IMR-90 (cell line): ENCODE measurements around the gene GTF3C6. TPM values are rescaled to one million over a fixed set of nuclear protein-coding genes. Genes with fewer than 3 reads are reported as not detected.
A peak's percentile ranks its signal among the peaks of the same experiment; 100 is the strongest.
"Not testable (repeated sequence)": the region's sequence is repeated elsewhere in the genome, so short reads cannot be mapped to it uniquely, and the experiment has no call there.

Source experiments
- ATAC-seq: fragments of 200-7000 bp; cut with Tn5 transposase; 2 replicates; pipeline ENCODE4 v1.9.1; 2020; ENCODE audit warnings: low read depth, mild to moderate bottlenecking, moderate library complexity
- BruUV-seq: library from RNA; stranded (reverse); fragments of 400-500 nt; replicated peaks from 2 replicates; lab custom pipeline; 2021; lab: Mats Ljungman, UMichigan
- CTCF ChIA-PET: fragments of 300-600 bp; formaldehyde crosslinking; extraction: SDS; loops from one replicate; lab custom pipeline; 2021; ENCODE audit warnings: antibody characterized with exemption; lab: Yijun Ruan, JAX
- POLR2A ChIA-PET: fragments of 300-600 bp; sonication (Branson Sonifier 250); formaldehyde crosslinking; loops from one replicate; lab custom pipeline; 2022; ENCODE audit warnings: antibody characterized with exemption; ENCODE audit not compliant: unreplicated experiment; lab: Charles Lee
- DNase-seq: peaks from one replicate; pipeline ENCODE4 v3.0.0; 2013
- H2AFZ ChIP-seq: replicated peaks from 2 replicates; pipeline ENCODE3; 2013; ENCODE audit warnings: low read length, mild to moderate bottlenecking; ENCODE audit not compliant: poor library complexity
- H2AK5ac ChIP-seq: 2 replicates; pipeline ENCODE4 v1.6.1; 2013; ENCODE audit warnings: low read depth, low read length, inconsistent platforms
- H2AK9ac ChIP-seq: replicated peaks from 2 replicates; pipeline ENCODE3; 2013; ENCODE audit warnings: mild to moderate bottlenecking, low read depth, low read length, moderate library complexity; ENCODE audit not compliant: poor library complexity
- H2BK120ac ChIP-seq: 2 replicates; pipeline ENCODE4 v1.6.1; 2013; ENCODE audit warnings: low read depth, low read length, inconsistent platforms
- H2BK15ac ChIP-seq: 3 replicates; pipeline ENCODE4 v1.6.1; 2013; ENCODE audit warnings: low read depth, low read length, inconsistent platforms
- H2BK20ac ChIP-seq: 2 replicates; pipeline ENCODE4 v1.6.1; 2013; ENCODE audit warnings: low read depth, mild to moderate bottlenecking, inconsistent platforms, low read length, moderate library complexity
- H2BK5ac ChIP-seq: 2 replicates; pipeline ENCODE4 v1.6.1; 2013; ENCODE audit warnings: mild to moderate bottlenecking, low read depth, low read length, inconsistent platforms; ENCODE audit not compliant: poor library complexity, severe bottlenecking
- H3K14ac ChIP-seq: replicated peaks from 2 replicates; pipeline ENCODE4 v1.6.1; 2013; ENCODE audit warnings: low read depth, low read length, inconsistent platforms
- H3K18ac ChIP-seq: 2 replicates; pipeline ENCODE4 v1.6.1; 2013; ENCODE audit warnings: low read depth, low read length, control low read depth
- H3K23ac ChIP-seq: 2 replicates; pipeline ENCODE4 v1.6.1; 2013; ENCODE audit warnings: low read depth, low read length, inconsistent platforms
- H3K27ac ChIP-seq: 2 replicates; pipeline ENCODE4 v1.5.1; 2013; ENCODE audit warnings: mild to moderate bottlenecking, control low read depth, low read length; ENCODE audit not compliant: insufficient read depth
- H3K27me3 ChIP-seq: 2 replicates; pipeline ENCODE4 v1.6.1; 2013; ENCODE audit warnings: low read length; ENCODE audit not compliant: control insufficient read depth, insufficient read depth
- H3K36me3 ChIP-seq: 2 replicates; pipeline ENCODE4 v1.6.1; 2013; ENCODE audit warnings: low read length, mixed read lengths; ENCODE audit not compliant: control insufficient read depth, insufficient read depth
- H3K4ac ChIP-seq: 2 replicates; pipeline ENCODE4 v1.6.1; 2013; ENCODE audit warnings: low read depth, low read length, inconsistent platforms
- H3K4me1 ChIP-seq: 2 replicates; pipeline ENCODE4 v1.6.1; 2013; ENCODE audit warnings: low read length, mixed read lengths; ENCODE audit not compliant: control insufficient read depth, insufficient read depth
- H3K4me2 ChIP-seq: 2 replicates; pipeline ENCODE4 v1.6.1; 2013; ENCODE audit warnings: low read depth, mild to moderate bottlenecking, control low read depth, low read length, moderate library complexity
- H3K4me3 ChIP-seq: 2 replicates; pipeline ENCODE4 v1.5.1; 2013; ENCODE audit warnings: low read depth, mild to moderate bottlenecking, control low read depth, low read length, moderate library complexity; ENCODE audit not compliant: insufficient read depth
- H3K56ac ChIP-seq: 2 replicates; pipeline ENCODE4 v1.6.1; 2013; ENCODE audit warnings: low read length, inconsistent platforms; ENCODE audit not compliant: insufficient read depth; ENCODE audit errors: extremely low read depth
- H3K79me1 ChIP-seq, 2 experiments: 2 replicates each; pipeline ENCODE4 v1.6.1; 2013; ENCODE audit warnings: low read length in 2 of 2, inconsistent platforms in 1 of 2, low read depth in 1 of 2
- H3K9ac ChIP-seq: 2 replicates; pipeline ENCODE4 v1.6.1; 2013; ENCODE audit warnings: low read depth, low read length, control low read depth
- H3K9me1 ChIP-seq: 2 replicates; pipeline ENCODE4 v1.6.1; 2013; ENCODE audit warnings: low read length, inconsistent platforms; ENCODE audit not compliant: insufficient read depth
- H3K9me3 ChIP-seq: 2 replicates; pipeline ENCODE4 v1.6.1; 2013; ENCODE audit warnings: low read length; ENCODE audit not compliant: control insufficient read depth, insufficient read depth
- H4K20me1 ChIP-seq: 2 replicates; pipeline ENCODE4 v1.6.1; 2013; ENCODE audit warnings: low read length, inconsistent platforms; ENCODE audit not compliant: insufficient read depth
- H4K5ac ChIP-seq: 2 replicates; pipeline ENCODE4 v1.6.1; 2013; ENCODE audit warnings: mild to moderate bottlenecking, low read depth, low read length, control low read depth
- H4K8ac ChIP-seq, 2 experiments: 2 replicates each; pipeline ENCODE4 v1.6.1; 2013; ENCODE audit warnings: low read depth in 2 of 2, low read length in 2 of 2, control low read depth in 1 of 2, inconsistent platforms in 1 of 2
- H4K91ac ChIP-seq: 2 replicates; pipeline ENCODE4 v1.6.1; 2013; ENCODE audit warnings: low read depth, low read length, inconsistent platforms; ENCODE audit not compliant: insufficient read depth
- SMC3 ChIP-seq: fragments of 150-350 bp; IDR thresholded peaks from 2 replicates; pipeline ENCODE4 v1.6.1; 2016; ENCODE audit warnings: low read depth, mild to moderate bottlenecking, antibody characterized with exemption, low read length, moderate library complexity
- WGBS, 2 experiments: methylation state at CpG; one replicate each; pipeline versions ENCODE4 v1.1.5 to v1.1.7; 2013; ENCODE audit warnings: missing lambda C conversion rate in 2 of 2; ENCODE audit not compliant: insufficient read length in 1 of 2; ENCODE audit errors: extremely low coverage in 2 of 2; 5-methylcytosine and 5-hydroxymethylcytosine counted together
- dilution Hi-C: fragments of 300-500 bp; cut with HindIII; formaldehyde crosslinking; loops from one replicate; pipeline ENCODE4 v1.14.3; 2018; ENCODE audit warnings: low sequenced_read_pairs; ENCODE audit not compliant: unreplicated experiment
- in situ Hi-C: fragments of 300-500 bp; cut with MboI; formaldehyde crosslinking; loops from 3 replicates; pipeline ENCODE4 v1.14.3; 2019; ENCODE audit warnings: low sequenced_read_pairs, inconsistent platforms, mixed read lengths
- intact Hi-C: fragments of 100-400 bp; cut with micrococcal nuclease; formaldehyde crosslinking; loops from 2 replicates; pipeline ENCODE4 v1.10.0; 2022
- polyA plus RNA-seq, 3 experiments: library from polyadenylated mRNA; depleted of rRNA; stranded (reverse); fragments of >200 nt; gene quantifications; 2 replicates each; pipeline ENCODE4 v1.2.3, GENCODE V29; 2012; ENCODE audit warnings: low replicate concordance in 1 of 3
- total RNA-seq: library from RNA; depleted of rRNA; stranded (reverse); fragments of >200 nt; gene quantifications from 2 replicates; pipeline ENCODE4 v1.2.3, GENCODE V29; 2012

Gene GTF3C6
- total and polyA plus RNA-seq, 2 of the 4 experiments (the other 2 are of a cell fraction) = 10.4 to 40.5 TPM

DNA sequence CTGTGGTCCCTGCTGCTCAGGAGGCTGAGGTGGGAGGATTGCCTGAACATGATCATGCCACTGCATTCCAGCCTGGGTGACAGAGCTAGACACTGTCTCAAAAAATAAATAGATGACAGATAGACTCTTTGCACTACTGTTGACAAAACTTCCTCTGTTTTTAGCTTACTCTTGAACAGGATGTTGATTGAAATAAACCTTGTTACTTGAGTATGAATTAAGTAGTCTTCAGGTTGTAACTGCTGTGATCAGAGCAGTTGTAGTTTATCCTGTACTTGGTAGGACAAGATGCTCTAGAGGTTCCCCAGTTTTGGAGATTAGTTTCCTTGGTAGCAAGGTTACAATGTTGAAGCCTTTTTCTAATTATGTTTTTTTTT is 1.5 kb downstream of the GTF3C6 start:
- CTCF ChIA-PET = interaction anchor here (0.8 to 2.1 kb wide), 2 partner anchors 11 kb away, joined by 4 to 5 read pairs; no protein-coding TSS in a partner anchor
- Histone ChIP-seq H3K4ac (no peak overlapping the region), H4K8ac (no peak overlapping the region), H3K27me3 (no peaks in the 10 kb centered on the region), H3K4me3 (no peak overlapping the region), H3K14ac (0 out of 2 replicates have a peak overlapping the region, but pooled peaks have one; percentile 37), H3K18ac (no peak overlapping the region), H2BK20ac (no peak overlapping the region), H2AK5ac (0 out of 2 replicates have a peak overlapping the region, but pooled peaks have one; percentile 66), H3K9me3 (no peaks in the 10 kb centered on the region), H3K79me1 (peaks cover 8 to 16% of the 10 kb centered on the region in 2 experiments), H3K23ac (no peak overlapping the region), H3K27ac (no peak overlapping the region), H3K4me1 (no peaks in the 10 kb centered on the region), H4K20me1 (no peaks in the 10 kb centered on the region), H4K91ac (no peak overlapping the region), H3K9ac (no peak overlapping the region), H3K4me2 (no peak overlapping the region), H4K5ac (no peak overlapping the region), H2BK5ac (no peak overlapping the region), H3K9me1 (no peaks in the 10 kb centered on the region), H3K36me3 (peaks cover 13% of the 10 kb centered on the region), H2BK15ac (no peak overlapping the region), H3K56ac (no peak overlapping the region), H2AFZ (no peak overlapping the region), H2AK9ac (no peak overlapping the region), H2BK120ac (no peak overlapping the region)
- BruUV-seq = no TSS peak
- DNase-seq (no peak), ATAC-seq (no peak)
- in situ Hi-C loops = no loop called here
- POLR2A ChIA-PET = no interaction called here
- TF ChIP-seq SMC3 = no peak
- intact Hi-C loops = no loop called here
- dilution Hi-C loops = no loop called here

GRCh38 chr6:110962636-110963035 is 4.1 kb downstream of the GTF3C6 start:
- H3K9me3 ChIP-seq, H3K9me1 ChIP-seq, H2BK15ac ChIP-seq, H2AFZ ChIP-seq, intact Hi-C loops, H3K23ac ChIP-seq, H3K56ac ChIP-seq, H3K4me2 ChIP-seq, H3K4ac ChIP-seq, H3K4me1 ChIP-seq, H2BK5ac ChIP-seq, H3K9ac ChIP-seq, H3K27me3 ChIP-seq, ATAC-seq, H4K20me1 ChIP-seq, H3K27ac ChIP-seq, DNase-seq, dilution Hi-C loops, H4K8ac ChIP-seq, H4K5ac ChIP-seq, H3K4me3 ChIP-seq, POLR2A ChIA-PET, H3K18ac ChIP-seq, H2AK9ac ChIP-seq, in situ Hi-C loops, H2BK120ac ChIP-seq, H3K14ac ChIP-seq, H4K91ac ChIP-seq, CTCF ChIA-PET, H2AK5ac ChIP-seq, H2BK20ac ChIP-seq, BruUV-seq: not testable (repeated sequence)
- WGBS, 2 experiments = 93% methylated on average over 15 of the region's 20 CpGs; no CpG with 5 or more reads in 1 of the 2 experiments
- Histone ChIP-seq H3K36me3 (peaks cover 19% of the 10 kb centered on the region), H3K79me1 (peaks cover 8 to 16% of the 10 kb centered on the region in 2 experiments)
